ENCODE measurements around the gene LIN52.

The LIN52 gene

GRCh38 chr14:74218462-74218861 lies 133.7 kb downstream of the LIN52 start:
- Mint-ChIP-seq H3K4me1 (no peaks in the 10 kb centered on the region), H3K36me3 (ENCODE audit: low read depth) (no peaks in the 10 kb centered on the region), H3K27ac (no peak overlapping the region), H3K9me3 (no peaks in the 10 kb centered on the region), H3K27me3 (ENCODE audit: low read depth, poor library complexity) (peaks cover 90% of the 10 kb centered on the region), H3K4me3 (no peak overlapping the region)
- TF ChIP-seq, protein P1, sequence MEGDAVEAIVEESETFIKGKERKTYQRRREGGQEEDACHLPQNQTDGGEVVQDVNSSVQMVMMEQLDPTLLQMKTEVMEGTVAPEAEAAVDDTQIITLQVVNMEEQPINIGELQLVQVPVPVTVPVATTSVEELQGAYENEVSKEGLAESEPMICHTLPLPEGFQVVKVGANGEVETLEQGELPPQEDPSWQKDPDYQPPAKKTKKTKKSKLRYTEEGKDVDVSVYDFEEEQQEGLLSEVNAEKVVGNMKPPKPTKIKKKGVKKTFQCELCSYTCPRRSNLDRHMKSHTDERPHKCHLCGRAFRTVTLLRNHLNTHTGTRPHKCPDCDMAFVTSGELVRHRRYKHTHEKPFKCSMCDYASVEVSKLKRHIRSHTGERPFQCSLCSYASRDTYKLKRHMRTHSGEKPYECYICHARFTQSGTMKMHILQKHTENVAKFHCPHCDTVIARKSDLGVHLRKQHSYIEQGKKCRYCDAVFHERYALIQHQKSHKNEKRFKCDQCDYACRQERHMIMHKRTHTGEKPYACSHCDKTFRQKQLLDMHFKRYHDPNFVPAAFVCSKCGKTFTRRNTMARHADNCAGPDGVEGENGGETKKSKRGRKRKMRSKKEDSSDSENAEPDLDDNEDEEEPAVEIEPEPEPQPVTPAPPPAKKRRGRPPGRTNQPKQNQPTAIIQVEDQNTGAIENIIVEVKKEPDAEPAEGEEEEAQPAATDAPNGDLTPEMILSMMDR (IDR thresholded peaks at IDR 0.05), result no peak
- no peak for DNase-seq

DNA sequence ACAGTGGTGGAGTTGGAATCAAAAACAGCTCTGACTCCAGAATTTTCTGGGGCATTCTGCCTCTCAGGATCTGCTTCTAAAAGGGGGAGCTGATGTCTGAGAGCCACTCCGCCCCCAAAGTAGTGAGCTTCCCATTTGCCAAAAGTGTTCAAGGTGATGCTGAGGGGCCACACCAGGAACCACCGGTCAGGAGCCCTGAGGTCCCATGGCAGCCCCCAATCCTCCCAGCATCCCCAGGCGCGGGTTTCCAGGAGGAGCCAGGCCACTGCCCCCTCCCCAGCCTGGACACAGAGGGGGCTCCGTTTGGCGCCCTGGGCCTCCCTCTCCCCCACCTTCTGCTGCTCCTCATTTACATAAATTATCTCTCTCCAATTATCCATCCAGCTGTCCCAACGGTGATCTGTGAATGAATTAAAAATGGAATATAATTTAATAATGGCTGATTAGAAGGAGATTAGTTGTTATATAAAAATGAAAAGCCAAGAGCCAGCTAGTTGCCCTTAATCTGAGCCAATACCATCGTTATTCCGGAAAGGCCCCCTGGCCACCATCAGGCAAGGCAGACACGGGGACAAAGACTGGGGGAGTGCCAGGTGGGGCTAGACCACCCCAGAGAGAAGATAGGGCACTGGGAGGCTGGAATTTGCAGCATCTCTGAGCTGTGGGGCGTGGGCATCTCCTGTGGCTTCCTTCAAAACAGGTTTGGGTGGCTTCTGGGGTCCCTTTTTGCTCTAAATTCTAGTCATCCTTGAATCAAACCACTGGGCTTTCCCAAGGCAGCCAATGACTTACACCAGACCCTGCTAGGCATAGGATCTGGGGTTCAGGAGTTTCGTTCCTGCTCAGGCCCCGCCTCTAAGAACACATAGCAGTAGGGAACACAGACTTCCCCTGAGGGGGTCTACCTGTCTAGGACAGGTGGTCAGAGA lies 134.8 kb downstream of the LIN52 start:
- Mint-ChIP-seq H3K9me3 (no peaks in the 10 kb centered on the region), H3K27ac (no peak overlapping the region), H3K36me3 (ENCODE audit: low read depth) (no peaks in the 10 kb centered on the region), H3K27me3 (ENCODE audit: low read depth, poor library complexity) (peaks cover 86% of the 10 kb centered on the region), H3K4me1 (no peaks in the 10 kb centered on the region), H3K4me3 (no peak overlapping the region)
- DNase-seq, result no peak
- TF ChIP-seq, protein P1 (IDR thresholded peaks at IDR 0.05), result no peak

- Mint-ChIP-seq H3K27ac (no peak overlapping the region), H3K4me1 (no peaks in the 10 kb centered on the region), H3K36me3 (ENCODE audit: low read depth) (no peaks in the 10 kb centered on the region), H3K4me3 (no peak overlapping the region), H3K27me3 (ENCODE audit: low read depth, poor library complexity) (peaks cover 79% of the 10 kb centered on the region), H3K9me3 (no peaks in the 10 kb centered on the region)
- DNase-seq, result no peak
- TF ChIP-seq, protein P1 (IDR thresholded peaks at IDR 0.05), result no peak
Observed at GRCh38 chr14:74220991-74221390, 136.2 kb downstream of the LIN52 start.

- no peak overlapping the region for H3K27ac Mint-ChIP-seq
- no peak overlapping the region for H3K4me3 Mint-ChIP-seq
- H3K4me1 Mint-ChIP-seq, result no peaks in the 10 kb centered on the region
Observed at GRCh38 chr14:74221741-74222140, 137.0 kb downstream of the LIN52 start.

GRCh38 chr14:74223016-74223415 lies 138.3 kb downstream of the LIN52 start:
- DNase-seq, result no peak
- no peaks in the 10 kb centered on the region for H3K36me3 Mint-ChIP-seq (ENCODE audit: low read depth)
- TF ChIP-seq, protein P1 (IDR thresholded peaks at IDR 0.05), result no peak
- H3K27ac Mint-ChIP-seq, result no peak overlapping the region
- no peaks in the 10 kb centered on the region for H3K9me3 Mint-ChIP-seq
- H3K27me3 Mint-ChIP-seq (ENCODE audit: low read depth, poor library complexity), result peaks cover 70% of the 10 kb centered on the region
- H3K4me1 Mint-ChIP-seq, result no peaks in the 10 kb centered on the region
- H3K4me3 Mint-ChIP-seq, result no peak overlapping the region

More at GRCh38 chr14:74221741-74222140, 137.0 kb downstream of the LIN52 start:
- TF ChIP-seq, protein P1 (IDR thresholded peaks at IDR 0.05), result no peak
- no peak for DNase-seq
- Mint-ChIP-seq H3K27me3 (ENCODE audit: low read depth, poor library complexity) (peaks cover 71% of the 10 kb centered on the region), H3K36me3 (ENCODE audit: low read depth) (no peaks in the 10 kb centered on the region), H3K9me3 (no peaks in the 10 kb centered on the region)

- Mint-ChIP-seq H3K4me3 (no peak overlapping the region), H3K27me3 (ENCODE audit: low read depth, poor library complexity) (peaks cover 95% of the 10 kb centered on the region), H3K27ac (no peak overlapping the region), H3K9me3 (peaks cover 31% of the 10 kb centered on the region), H3K4me1 (no peaks in the 10 kb centered on the region), H3K36me3 (ENCODE audit: low read depth) (no peaks in the 10 kb centered on the region)
- TF ChIP-seq, protein P1 (IDR thresholded peaks at IDR 0.05), result no peak
- DNase-seq, result no peak
Observed at GRCh38 chr14:74231784-74232183, 147.0 kb downstream of the LIN52 start.
